H1 (cell line): ENCODE results near the gene PPP1CA. TPM values are rescaled to one million over a fixed set of nuclear protein-coding genes. Genes with fewer than 3 reads are reported as not detected.
A peak's percentile ranks its signal among the peaks of the same experiment; 100 is the strongest.

Experiments used
- BCL11A ChIP-seq, 2 experiments: IDR thresholded peaks; one replicate each; pipeline ENCODE4 v1.6.1; 2011; ENCODE audit warnings: low read depth in 2 of 2, low read length in 2 of 2, mild to moderate bottlenecking in 2 of 2
- BRCA1 ChIP-seq: IDR thresholded peaks from 2 replicates; pipeline ENCODE4 v1.6.1; 2012; ENCODE audit warnings: low read depth, low read length, improper control_type of control experiment
- CBX8 ChIP-seq: fragments of 300-800, 300-1000 bp; sonication (generic); IDR thresholded peaks from 2 replicates; pipeline ENCODE4 v1.7.1; 2016; ENCODE audit warnings: low read depth, low read length, borderline replicate concordance
- CTBP2 ChIP-seq: IDR thresholded peaks from 2 replicates; pipeline ENCODE4 v1.7.0; 2011; ENCODE audit warnings: borderline replicate concordance, mild to moderate bottlenecking, moderate library complexity, mixed read lengths, low read length; ENCODE audit not compliant: insufficient read depth, insufficient read length
- GABPA ChIP-seq: IDR thresholded peaks from 2 replicates; pipeline ENCODE4 v1.6.1; 2011; ENCODE audit warnings: mild to moderate bottlenecking, low read length, moderate library complexity, borderline replicate concordance; ENCODE audit not compliant: insufficient read depth
- JUN ChIP-seq: IDR thresholded peaks from 2 replicates; pipeline ENCODE4 v1.6.1; 2011; ENCODE audit warnings: low read depth, mild to moderate bottlenecking, improper control_type of control experiment, low read length
- KDM1A ChIP-seq: fragments of 200-600, 300-600 bp; sonication (generic); IDR thresholded peaks from 2 replicates; pipeline ENCODE4 v1.7.1; 2016; ENCODE audit warnings: mild to moderate bottlenecking, low read length, borderline replicate concordance
- KDM5A ChIP-seq: fragments of 200-600 bp; IDR thresholded peaks from 2 replicates; pipeline ENCODE4 v1.7.1; 2012; ENCODE audit warnings: mild to moderate bottlenecking, low read length, inconsistent platforms, mixed read lengths
- MAX ChIP-seq: IDR thresholded peaks from 2 replicates; pipeline ENCODE4 v1.6.1; 2012; ENCODE audit warnings: inconsistent platforms
- POLR2A ChIP-seq, 2 experiments: IDR thresholded peaks; 1 replicate in 1 of 2; 2 replicates in 1 of 2; pipeline ENCODE4 v1.6.1; 2011; ENCODE audit warnings: low read depth in 2 of 2, low read length in 2 of 2, mild to moderate bottlenecking in 2 of 2; ENCODE audit errors: control extremely low read depth in 1 of 2
- SAP30 ChIP-seq: fragments of 300-600 bp; sonication (generic); IDR thresholded peaks from 2 replicates; pipeline ENCODE4 v1.7.1; 2012; ENCODE audit warnings: low read length, moderate library complexity, mild to moderate bottlenecking, inconsistent platforms; ENCODE audit not compliant: insufficient read depth, insufficient replicate concordance
- SIX5 ChIP-seq: IDR thresholded peaks from 2 replicates; pipeline ENCODE4 v1.6.1; 2011; ENCODE audit warnings: mild to moderate bottlenecking, low read depth, low read length
- TBP ChIP-seq: IDR thresholded peaks from 2 replicates; pipeline ENCODE4 v1.6.1; 2011; ENCODE audit warnings: low read depth, low read length, improper control_type of control experiment
- TCF12 ChIP-seq: IDR thresholded peaks from 2 replicates; pipeline ENCODE4 v1.6.1; 2011; ENCODE audit warnings: low read depth, mild to moderate bottlenecking, low read length
- polyA plus RNA-seq, 7 experiments: library from polyadenylated mRNA; depleted of rRNA in 3 of 7; stranded (reverse) in 5 of 7; unstranded in 2 of 7; fragments of >200 nt in 5 of 7; fragments of 200-250 nt in 2 of 7; gene quantifications; 1 replicate in 5 of 7; 2 replicates in 1 of 7; 4 replicates in 1 of 7; pipeline versions ENCODE4 v1.2.1 to v1.2.3, GENCODE V29; 2011 to 2013; ENCODE audit warnings: missing spikeins in 2 of 7, mixed read lengths in 2 of 7
- total RNA-seq: library from RNA; stranded (reverse); fragmentation: NEBNext Ultra II Directional; extraction: Animal tissue kit (Norgen Biotek cat#: 25700); gene quantifications from 2 replicates; pipeline ENCODE4 v1.2.1, GENCODE V29; 2021

Gene PPP1CA
- total and polyA plus RNA-seq, 2 of the 8 experiments (the other 6 are each of a cell fraction or from before 2014, with no cell fraction given): 198 to 359 TPM

DNA sequence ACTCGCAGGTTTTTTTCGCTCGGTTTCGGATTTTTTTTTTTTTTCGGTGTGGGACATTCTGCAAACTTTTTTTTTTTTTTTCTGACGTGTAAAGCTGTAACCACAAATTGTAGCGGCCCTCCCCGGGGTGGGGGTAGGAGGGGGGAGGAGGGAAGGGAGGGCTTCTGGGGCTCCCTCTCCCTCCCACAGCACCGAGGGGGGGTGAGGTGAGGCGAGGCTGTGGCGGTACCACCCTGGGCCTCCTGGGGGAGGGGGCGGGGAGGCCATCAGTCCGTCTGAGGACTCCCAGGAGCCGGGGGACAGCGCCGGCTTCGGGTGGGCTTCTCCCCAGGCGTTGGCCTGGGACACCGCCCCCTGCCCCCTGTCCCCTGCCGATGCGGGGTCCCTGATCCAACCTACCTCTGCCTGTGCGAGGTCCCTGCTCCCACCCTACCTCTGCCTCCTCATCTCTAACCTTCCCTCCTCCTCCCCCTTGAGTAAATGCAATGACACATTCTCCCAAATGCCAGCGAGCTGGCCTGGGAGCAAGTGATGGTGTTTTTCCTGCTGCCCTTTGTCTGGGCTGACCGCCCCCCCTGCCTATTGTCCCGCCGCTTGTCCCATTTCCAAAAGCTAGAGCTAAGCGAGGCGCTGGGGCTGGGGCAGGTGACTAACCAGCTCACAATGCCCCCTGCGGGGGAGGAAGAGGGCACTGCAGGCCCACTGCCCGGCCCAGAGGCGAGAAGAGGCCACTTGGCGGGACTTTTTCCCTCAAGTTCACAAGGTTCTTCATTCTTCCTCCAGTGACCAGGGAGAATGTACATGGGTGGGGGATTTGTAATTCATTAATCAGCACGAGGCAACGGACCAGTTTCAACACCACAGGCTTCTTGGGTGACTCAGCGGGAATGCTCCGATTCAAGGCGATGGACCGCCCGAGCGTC lies 27.7 kb downstream of the PPP1CA start (continued):
- TF ChIP-seq MAX: no peak
- no peak for TF ChIP-seq BCL11A (IDR thresholded peaks at IDR 0.05; ENCODE audit: low read depth in 2 of 2, low read length in 2 of 2)
- no peak for TF ChIP-seq SIX5
- no peak for TF ChIP-seq TCF12
- TF ChIP-seq POLR2A (IDR thresholded peaks at IDR 0.05; ENCODE audit: control extremely low read depth in 1 of 2, low read depth in 2 of 2, low read length in 2 of 2): no peak
- no peak for TF ChIP-seq GABPA
- TF ChIP-seq TBP: no peak
- TF ChIP-seq KDM1A: no peak
- TF ChIP-seq KDM5A: no peak
- no peak for TF ChIP-seq BRCA1
- peak; percentile 39 for TF ChIP-seq SAP30
- TF ChIP-seq CTBP2: peak; percentile 90
- TF ChIP-seq JUN: no peak
- TF ChIP-seq CBX8: no peak
